ENCODE results near the gene IFIT2. TPM values are rescaled to one million over a fixed set of nuclear protein-coding genes. Genes with fewer than 3 reads are reported as not detected.
"Not testable (repeated sequence)": the region's sequence is repeated elsewhere in the genome, so short reads cannot be mapped to it uniquely, and the experiment has no call there.

The IFIT2 gene
- total and polyA plus RNA-seq, 8 donors, result 0.45 to 5.0 (median 1.6) TPM; not detected in 1

GRCh38 chr10:89283936-89284475 lies 17.8 kb upstream of the IFIT2 start:
- peak overlapping the region; percentile 17 to 24 (median 22) for H3K4me3 ChIP-seq
- H3K27ac ChIP-seq, result peak overlapping the region in 4 of 5 donors; percentile 77 to 89 (median 83)

DNA sequence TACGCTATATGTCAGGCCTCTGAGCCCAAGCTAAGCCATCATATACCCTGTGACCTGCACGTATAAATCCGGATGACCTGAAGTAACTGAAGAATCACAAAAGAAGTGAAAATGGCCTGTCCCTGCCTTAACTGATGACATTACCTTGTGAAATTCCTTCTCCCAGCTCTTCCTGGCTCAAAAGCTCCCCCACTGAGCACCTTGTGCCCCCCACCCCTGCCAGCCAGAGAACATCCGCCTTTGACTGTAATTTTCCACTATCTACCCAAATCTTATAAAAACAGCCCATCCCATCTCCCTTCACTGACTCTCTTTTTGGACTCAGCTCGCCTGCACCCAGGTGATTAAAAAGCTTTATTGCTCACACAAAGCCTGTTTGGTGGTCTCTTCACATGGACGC lies 17.1 kb upstream of the IFIT2 start:
- H3K4me1 ChIP-seq, result peaks cover 5 to 29% (median 22%) of the 10 kb centered on the region in 4 donors
- intact Hi-C loops (cut with DNase I; ENCODE audit: low total_unique reads); H3K9me3 ChIP-seq; H3K36me3 ChIP-seq; H3K4me3 ChIP-seq; DNase-seq; H3K27me3 ChIP-seq: not testable (repeated sequence)
- WGBS, 5 donors, result 88 to 96% (median 94%) methylated on average over 6 of the region's 6 CpGs
- H3K27ac ChIP-seq, result peak overlapping the region in 4 of 5 donors; percentile 77 to 89 (median 83)

More at GRCh38 chr10:89283936-89284475, 17.8 kb upstream of the IFIT2 start:
- Histone ChIP-seq H3K4me1 (peaks cover 11 to 36% (median 29%) of the 10 kb centered on the region in 4 donors), H3K27me3 (no peaks in the 10 kb centered on the region), H3K36me3 (no peaks in the 10 kb centered on the region), H3K9me3 (no peaks in the 10 kb centered on the region)
- intact Hi-C loops (cut with DNase I; ENCODE audit: low total_unique reads), result no loop called here
- peak in 1 of 2 donors; percentile 88 for DNase-seq
- WGBS, 5 donors, result 6 to 13% (median 10%) methylated on average over 4 of the region's 4 CpGs
- TF ChIP-seq POLR2AphosphoS5 (IDR thresholded peaks at IDR 0.05), result peak; percentile 38 to 77 (median 52)
- no peak for TF ChIP-seq CTCF (IDR thresholded peaks at IDR 0.05)

- H3K36me3 ChIP-seq; H3K27me3 ChIP-seq; DNase-seq; H3K4me3 ChIP-seq; intact Hi-C loops (cut with DNase I; ENCODE audit: low total_unique reads); H3K9me3 ChIP-seq: not testable (repeated sequence)
- H3K4me1 ChIP-seq, result peaks cover 5 to 26% (median 20%) of the 10 kb centered on the region in 4 donors
- peak overlapping the region in 3 of 5 donors; percentile 82 to 89 (median 84) for H3K27ac ChIP-seq
- WGBS, 5 donors, result 78 to 83% (median 81%) methylated on average over 4 of the region's 4 CpGs
Measured at GRCh38 chr10:89285303-89285702, 16.5 kb upstream of the IFIT2 start.

- intact Hi-C loops (cut with DNase I; ENCODE audit: low total_unique reads), result no loop called here
- Histone ChIP-seq H3K4me1 (peaks cover 0 to 21% (median 5%) of the 10 kb centered on the region in 4 donors), H3K9me3 (no peaks in the 10 kb centered on the region), H3K27ac (peak overlapping the region in 1 of 5 donors; percentile 67), H3K27me3 (no peaks in the 10 kb centered on the region), H3K36me3 (no peaks in the 10 kb centered on the region), H3K4me3 (no peak overlapping the region)
- no peak for TF ChIP-seq POLR2AphosphoS5 (IDR thresholded peaks at IDR 0.05)
- no peak for TF ChIP-seq CTCF (IDR thresholded peaks at IDR 0.05)
- no peak for TF ChIP-seq EP300 (IDR thresholded peaks at IDR 0.05)
- no peak for TF ChIP-seq POLR2A (IDR thresholded peaks at IDR 0.05)
- WGBS, 5 donors, result 81 to 92% (median 86%) methylated on average over 3 of the region's 3 CpGs
- no peak for DNase-seq
Measured at GRCh38 chr10:89294721-89295239, 7.1 kb upstream of the IFIT2 start.

DNA sequence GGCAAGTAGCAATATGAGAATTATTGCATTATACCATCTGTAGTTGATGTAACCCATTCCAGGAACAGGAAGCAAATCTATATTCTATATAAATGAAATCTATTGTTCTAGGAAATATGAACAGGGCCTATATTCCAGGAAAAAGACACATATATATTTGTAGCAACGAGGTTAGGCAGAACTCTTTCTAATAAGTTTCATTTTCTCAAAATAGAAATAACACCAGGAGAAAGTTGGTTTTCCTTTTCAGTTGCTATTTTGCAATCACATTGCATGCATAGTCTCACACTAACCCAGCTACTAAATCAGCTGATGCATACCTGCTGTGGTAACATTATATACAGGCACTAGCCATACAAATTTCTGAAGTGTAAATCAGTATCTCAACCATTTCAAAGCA lies 6.2 kb upstream of the IFIT2 start:
- WGBS, 5 donors, result 40 to 67% (median 55%) methylated on average over 1 of the region's 1 CpG
- H3K27ac ChIP-seq, result peak overlapping the region in 3 of 5 donors; percentile 67 to 83 (median 75)
- no peaks in the 10 kb centered on the region for H3K9me3 ChIP-seq
- peaks cover 0 to 24% (median 5%) of the 10 kb centered on the region in 4 donors for H3K4me1 ChIP-seq
- no peaks in the 10 kb centered on the region for H3K27me3 ChIP-seq
- TF ChIP-seq POLR2AphosphoS5 (IDR thresholded peaks at IDR 0.05), result peak in 1 of 3 donors; percentile 40
- TF ChIP-seq EP300 (IDR thresholded peaks at IDR 0.05), result no peak
- H3K4me3 ChIP-seq, result no peak overlapping the region
- DNase-seq, result no peak
- no peaks in the 10 kb centered on the region for H3K36me3 ChIP-seq
- intact Hi-C loops (cut with DNase I; ENCODE audit: low total_unique reads), result no loop called here

DNA sequence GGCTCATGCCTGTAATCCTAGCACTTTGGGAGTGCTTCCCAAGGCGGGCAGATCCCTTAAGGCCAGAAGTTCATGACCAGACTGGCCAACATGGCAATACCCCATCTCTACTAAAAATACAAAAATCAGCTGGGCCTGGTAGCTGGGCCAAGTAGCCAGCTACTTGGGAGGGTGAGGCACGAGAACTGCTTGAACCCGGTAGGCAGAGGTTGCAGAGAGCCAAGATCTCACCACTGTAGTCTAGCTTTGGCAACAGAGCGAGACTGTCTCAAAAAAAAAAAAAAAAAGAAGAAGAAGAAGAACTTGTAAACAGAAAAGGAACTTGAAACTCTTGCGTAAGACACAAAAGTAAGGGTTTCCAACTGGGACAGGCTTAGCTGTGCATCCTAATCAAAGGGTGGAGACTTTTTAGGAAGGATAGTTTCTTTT lies 5.6 kb upstream of the IFIT2 start:
- intact Hi-C loops (cut with DNase I; ENCODE audit: low total_unique reads), result no loop called here
- DNase-seq, result peak in 1 of 2 donors; percentile 40
- H3K9me3 ChIP-seq, result no peaks in the 10 kb centered on the region
- H3K36me3 ChIP-seq, result no peaks in the 10 kb centered on the region
- H3K27me3 ChIP-seq, result no peaks in the 10 kb centered on the region
- H3K27ac ChIP-seq, result peak overlapping the region in 4 of 5 donors; percentile 38 to 83 (median 71)
- H3K4me3 ChIP-seq, result no peak overlapping the region
- peak in 1 of 3 donors; percentile 18 for TF ChIP-seq POLR2AphosphoS5 (IDR thresholded peaks at IDR 0.05)
- TF ChIP-seq POLR2A (IDR thresholded peaks at IDR 0.05), result no peak
- TF ChIP-seq EP300 (IDR thresholded peaks at IDR 0.05), result no peak
- H3K4me1 ChIP-seq, result peaks cover 5 to 30% (median 10%) of the 10 kb centered on the region in 4 donors
- WGBS, 5 donors, result 56 to 77% (median 65%) methylated on average over 5 of the region's 5 CpGs
